Ectodermal cell (in vitro differentiated cells): ENCODE data around the gene GPR18.
"Not testable (repeated sequence)": the region's sequence is repeated elsewhere in the genome, so short reads cannot be mapped to it uniquely, and the experiment has no call there.

ENCODE experiments used
- H3K27ac ChIP-seq: 2 replicates; pipeline ENCODE4 v1.7.0; 2013; ENCODE audit warnings: mild to moderate bottlenecking, low read depth, low read length; ENCODE audit not compliant: insufficient read depth, poor library complexity, severe bottlenecking
- H3K27me3 ChIP-seq: 2 replicates; pipeline ENCODE4 v1.7.0; 2013; ENCODE audit warnings: mild to moderate bottlenecking, low read length; ENCODE audit not compliant: insufficient read depth, control insufficient read depth, poor library complexity, severe bottlenecking
- H3K36me3 ChIP-seq: one replicate; pipeline ENCODE4 v1.7.0; 2013; ENCODE audit warnings: low read length; ENCODE audit not compliant: control insufficient read depth, insufficient read depth
- H3K4me1 ChIP-seq: one replicate; pipeline ENCODE4 v1.7.0; 2013; ENCODE audit warnings: low read length; ENCODE audit not compliant: control insufficient read depth, insufficient read depth
- H3K4me3 ChIP-seq: 2 replicates; pipeline ENCODE4 v1.7.0; 2013; ENCODE audit warnings: low read depth, low read length, control low read depth; ENCODE audit not compliant: insufficient read depth
- H3K9me3 ChIP-seq: 2 replicates; pipeline ENCODE4 v1.7.0; 2013; ENCODE audit warnings: mild to moderate bottlenecking, low read length, moderate library complexity; ENCODE audit not compliant: control insufficient read depth
- WGBS, 2 experiments: methylation state at CpG; one replicate each; pipeline ENCODE4 v1.1.7; 2013; ENCODE audit warnings: missing lambda C conversion rate in 2 of 2; 5-methylcytosine and 5-hydroxymethylcytosine counted together

The GPR18 gene

GRCh38 chr13:99210627-99211026 lies 47.6 kb downstream of the GPR18 start:
- not testable (repeated sequence) for H3K4me3 ChIP-seq, H3K27me3 ChIP-seq, H3K27ac ChIP-seq, H3K4me1 ChIP-seq, H3K36me3 ChIP-seq, H3K9me3 ChIP-seq
- 92% methylated on average over 9 of the region's 9 CpGs for WGBS, 2 experiments

GRCh38 chr13:99208845-99209527 lies 49.2 kb downstream of the GPR18 start:
- H3K36me3 ChIP-seq, result no peaks in the 10 kb centered on the region
- no peaks in the 10 kb centered on the region for H3K4me1 ChIP-seq
- H3K9me3 ChIP-seq, result no peaks in the 10 kb centered on the region
- no peak overlapping the region for H3K27ac ChIP-seq
- WGBS, 2 experiments, result 87 to 88% methylated on average over 8 of the region's 8 CpGs
- no peaks in the 10 kb centered on the region for H3K27me3 ChIP-seq
- H3K4me3 ChIP-seq, result no peak overlapping the region

DNA sequence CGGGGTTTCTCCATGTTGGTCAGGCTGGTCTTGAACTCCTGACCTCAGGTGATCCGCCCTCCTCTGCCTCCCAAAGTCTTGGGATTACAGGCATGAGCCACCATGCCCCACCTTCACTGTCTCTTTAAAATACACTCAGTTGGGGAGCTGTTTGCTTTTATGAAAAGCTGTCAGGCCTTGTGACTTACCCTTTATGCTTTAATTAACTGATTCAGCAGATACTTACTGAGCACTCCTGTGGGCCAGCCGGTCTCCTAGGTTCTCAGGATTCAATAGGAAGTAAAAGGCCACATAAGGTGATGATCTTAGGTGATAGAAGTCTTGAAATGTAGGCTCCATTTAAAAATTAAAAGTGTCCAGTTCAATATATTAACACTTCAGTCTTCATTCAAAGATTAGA lies 50.0 kb downstream of the GPR18 start:
- Histone ChIP-seq H3K36me3 (no peaks in the 10 kb centered on the region), H3K4me1 (no peaks in the 10 kb centered on the region), H3K27me3 (no peaks in the 10 kb centered on the region), H3K27ac (no peak overlapping the region), H3K4me3 (no peak overlapping the region), H3K9me3 (no peaks in the 10 kb centered on the region)
- 89 to 97% methylated on average over 3 of the region's 3 CpGs for WGBS, 2 experiments

- WGBS, 2 experiments, result 94 to 98% methylated on average over 6 to 7 of the region's 7 CpGs
- no peak overlapping the region for H3K4me3 ChIP-seq
- H3K9me3 ChIP-seq, result no peaks in the 10 kb centered on the region
- no peaks in the 10 kb centered on the region for H3K27me3 ChIP-seq
- no peaks in the 10 kb centered on the region for H3K36me3 ChIP-seq
- no peaks in the 10 kb centered on the region for H3K4me1 ChIP-seq
- no peak overlapping the region for H3K27ac ChIP-seq
Measured at GRCh38 chr13:99207511-99207910, 50.7 kb downstream of the GPR18 start.

- WGBS, 2 experiments, result 91 to 96% methylated on average over 5 of the region's 5 CpGs
Measured at GRCh38 chr13:99206873-99207272, 51.3 kb downstream of the GPR18 start.

GRCh38 chr13:99206226-99206625 lies 52.0 kb downstream of the GPR18 start:
- Histone ChIP-seq H3K4me3 (no peak overlapping the region), H3K27me3 (no peaks in the 10 kb centered on the region), H3K9me3 (no peaks in the 10 kb centered on the region), H3K36me3 (no peaks in the 10 kb centered on the region), H3K4me1 (peaks cover 4% of the 10 kb centered on the region), H3K27ac (no peak overlapping the region)
- WGBS, 2 experiments, result 95 to 96% methylated on average over 8 of the region's 8 CpGs

More at GRCh38 chr13:99206873-99207272, 51.3 kb downstream of the GPR18 start:
- no peaks in the 10 kb centered on the region for H3K27me3 ChIP-seq
- no peaks in the 10 kb centered on the region for H3K9me3 ChIP-seq
- H3K36me3 ChIP-seq, result no peaks in the 10 kb centered on the region
- H3K4me1 ChIP-seq, result peaks cover 3% of the 10 kb centered on the region
- no peak overlapping the region for H3K27ac ChIP-seq
- H3K4me3 ChIP-seq, result no peak overlapping the region

GRCh38 chr13:99205621-99206220 lies 52.5 kb downstream of the GPR18 start:
- Histone ChIP-seq H3K27me3 (no peaks in the 10 kb centered on the region), H3K4me3 (no peak overlapping the region), H3K4me1 (peaks cover 4% of the 10 kb centered on the region), H3K9me3 (no peaks in the 10 kb centered on the region), H3K27ac (no peak overlapping the region), H3K36me3 (no peaks in the 10 kb centered on the region)
- WGBS, 2 experiments, result 92 to 93% methylated on average over 22 of the region's 22 CpGs
